ENCODE results near the gene ZNF491.
"Not testable (repeated sequence)": the region's sequence is repeated elsewhere in the genome, so short reads cannot be mapped to it uniquely, and the experiment has no call there.

Gene ZNF491

GRCh38 chr19:11807099-11807380 lies 8.7 kb downstream of the ZNF491 start:
- DNase-seq = no peak

- DNase-seq = no peak
These were observed 15.3 kb downstream of the ZNF491 start for GRCh38 chr19:11813703-11814028.

DNA sequence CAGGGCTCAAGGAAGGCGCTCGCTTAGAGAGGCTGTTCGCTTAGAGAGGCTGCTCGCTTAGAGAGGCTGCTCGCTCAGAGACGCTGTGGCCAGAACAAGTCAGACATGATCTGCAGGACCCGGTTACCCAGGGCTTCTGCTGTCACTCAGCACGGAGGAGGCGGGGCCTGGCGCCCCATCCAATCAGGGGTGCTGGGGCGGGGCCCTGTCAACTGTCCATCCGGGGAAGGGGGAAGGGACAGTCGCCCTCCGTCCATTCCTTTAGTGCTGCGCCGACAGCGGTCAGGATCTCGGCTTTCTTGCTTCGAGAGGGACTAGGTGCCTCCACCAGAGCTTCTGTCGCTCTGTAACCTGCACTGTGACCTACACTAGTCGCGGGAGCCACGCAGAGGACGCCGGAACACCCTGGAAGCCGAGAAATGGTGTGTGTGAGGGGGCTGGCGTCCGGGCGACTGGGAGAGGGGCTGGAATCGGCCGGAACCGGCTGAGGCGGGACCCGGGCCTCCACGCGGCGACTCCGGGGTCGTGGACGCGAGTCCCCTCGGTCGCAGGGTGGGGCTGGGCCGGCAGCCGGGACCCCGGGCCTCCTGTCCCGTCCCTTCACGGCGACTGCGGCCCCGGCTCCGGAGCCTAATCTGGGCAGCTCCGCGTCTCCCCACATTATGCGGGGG lies 15.8 kb downstream of the ZNF491 start, which contains the start of gene ZNF440:
Gene ZNF440 (plus strand): TSS at position 245 of the 671 bp plus-strand sequence. CDS start 175 bp downstream, at position 420.
- DNase-seq = peak; percentile 97

- DNase-seq = peak; percentile 65
These were observed 16.3 kb downstream of the ZNF491 start for GRCh38 chr19:11814700-11815035.

DNA sequence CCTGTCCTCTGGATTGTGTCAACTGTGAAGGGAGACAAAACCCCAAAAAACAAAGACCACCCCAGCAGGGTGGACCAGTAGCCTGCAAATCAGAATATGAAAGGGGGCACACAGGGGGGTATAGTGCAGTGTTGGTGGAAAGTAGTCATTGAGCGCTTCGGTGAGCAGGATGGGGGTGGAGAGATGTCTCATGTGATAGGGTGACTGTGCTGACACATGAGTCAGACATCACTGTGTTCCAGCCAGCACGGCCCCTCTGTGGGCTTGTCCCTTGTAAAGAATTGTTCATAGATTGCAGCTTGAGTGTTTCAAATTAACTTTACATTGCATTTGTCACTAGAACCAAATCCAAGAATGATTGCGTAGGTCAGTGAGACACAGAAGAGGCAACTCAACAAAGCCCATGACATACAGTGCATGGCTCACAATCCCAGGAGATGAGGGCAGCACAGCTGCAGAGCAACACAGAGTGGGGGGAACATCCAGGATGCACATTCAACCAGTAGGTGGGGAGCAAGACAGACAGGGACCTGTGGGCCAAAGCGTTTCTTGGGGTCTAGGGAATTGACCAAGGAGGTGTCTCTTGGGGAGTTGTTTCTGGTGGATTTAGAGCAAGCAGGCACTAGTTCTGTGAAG lies 23.3 kb downstream of the ZNF491 start:
- no peak for DNase-seq

DNA sequence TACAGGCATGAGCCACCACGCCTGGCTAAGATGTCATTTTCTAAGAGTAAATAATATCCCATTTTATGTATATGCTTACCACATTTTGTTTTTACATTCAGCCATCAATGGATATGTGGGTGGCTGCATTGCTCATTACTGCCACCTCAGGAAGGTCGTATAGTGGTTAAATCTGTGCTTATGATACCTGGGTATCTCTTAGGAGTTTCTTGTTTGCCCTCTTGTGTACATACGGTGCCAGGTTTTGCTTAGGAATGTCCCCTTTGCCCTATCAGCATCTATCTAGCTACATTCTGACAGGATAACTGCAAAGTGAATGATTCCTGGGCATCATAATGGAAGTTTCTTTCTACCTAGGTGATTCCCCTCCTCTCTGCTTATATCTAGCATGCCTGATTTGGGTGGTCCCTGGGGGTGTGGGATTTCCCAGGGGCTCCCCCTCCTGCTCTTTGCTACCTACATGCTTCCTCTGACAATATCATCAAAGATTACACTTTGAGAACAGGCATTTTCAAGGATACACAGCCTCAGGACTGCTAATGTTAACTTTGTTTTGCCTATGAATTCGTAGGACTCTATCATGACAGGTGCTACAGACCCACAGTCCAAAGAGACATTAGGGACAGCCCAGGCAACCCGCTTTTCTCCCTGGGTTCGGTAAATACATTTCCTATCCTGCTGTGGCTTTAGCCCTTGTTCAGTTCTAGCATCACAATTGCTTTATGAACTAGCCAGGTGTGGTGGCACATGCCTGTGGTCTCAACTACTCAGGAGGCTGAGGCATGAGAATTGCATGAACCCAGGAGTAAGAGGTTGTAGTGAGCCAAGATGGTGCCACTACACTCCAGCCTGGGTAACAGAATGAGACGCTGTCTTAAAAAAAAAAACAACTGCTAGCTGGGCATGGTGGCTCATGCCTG lies 30.9 kb downstream of the ZNF491 start:
- DNase-seq = not testable (repeated sequence)

DNA sequence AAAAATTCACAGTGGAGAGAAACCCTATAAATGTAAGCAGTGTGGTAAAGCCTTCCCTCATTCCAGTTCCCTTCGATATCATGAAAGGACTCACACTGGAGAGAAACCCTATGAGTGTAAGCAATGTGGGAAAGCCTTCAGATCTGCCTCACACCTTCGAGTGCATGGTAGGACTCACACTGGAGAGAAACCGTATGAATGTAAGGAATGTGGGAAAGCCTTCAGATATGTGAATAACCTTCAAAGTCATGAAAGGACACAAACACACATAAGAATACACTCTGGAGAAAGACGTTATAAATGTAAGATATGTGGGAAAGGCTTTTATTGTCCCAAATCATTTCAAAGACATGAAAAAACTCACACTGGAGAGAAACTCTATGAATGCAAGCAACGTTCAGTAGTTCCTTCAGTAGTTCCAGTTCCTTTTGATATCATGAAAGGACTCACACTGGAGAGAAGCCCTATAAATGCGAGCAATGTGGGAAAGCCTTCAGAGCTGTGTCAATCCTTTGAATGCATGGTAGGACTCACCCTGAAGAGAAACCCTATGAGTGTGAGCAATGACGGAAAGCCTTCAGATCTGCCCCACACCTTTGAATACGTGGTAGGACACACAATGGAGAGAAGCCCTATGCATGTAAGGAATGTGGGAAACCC lies 34.1 kb downstream of the ZNF491 start:
- no peak for DNase-seq

DNA sequence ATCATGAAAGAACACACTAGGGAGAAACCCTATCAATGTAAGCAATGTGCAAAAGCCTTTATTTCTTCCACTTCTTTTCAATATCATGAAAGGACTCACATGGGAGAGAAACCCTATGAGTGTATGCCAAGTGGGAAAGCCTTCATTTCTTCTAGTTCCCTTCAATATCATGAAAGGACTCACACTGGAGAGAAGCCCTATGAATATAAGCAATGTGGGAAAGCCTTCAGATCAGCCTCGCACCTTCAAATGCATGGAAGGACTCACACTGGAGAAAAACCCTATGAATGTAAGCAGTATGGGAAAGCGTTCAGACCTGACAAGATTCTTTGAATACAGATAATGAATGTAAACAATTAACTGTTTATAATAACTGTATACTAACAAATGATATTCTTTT lies 35.2 kb downstream of the ZNF491 start:
- no peak for DNase-seq

DNA sequence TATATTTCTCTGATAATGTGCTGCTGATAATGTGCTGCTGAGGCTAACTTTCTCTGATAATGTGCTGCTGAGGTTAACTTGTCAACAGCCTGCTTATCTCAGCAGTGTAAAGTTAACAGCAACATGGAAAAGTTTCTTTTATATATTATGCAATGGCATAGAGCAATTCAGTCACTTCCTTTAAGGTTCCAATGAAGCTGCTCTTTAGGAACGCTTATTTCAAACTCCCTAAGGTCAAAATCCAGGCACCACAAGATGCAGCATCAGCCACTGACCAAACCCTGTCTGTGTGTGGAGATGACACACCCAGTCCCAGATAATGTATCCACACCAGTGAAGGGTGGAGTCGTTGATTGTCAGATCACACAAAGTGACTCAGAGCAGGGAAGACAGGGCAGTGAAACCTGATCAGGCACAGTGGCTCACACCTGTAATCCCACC lies 37.3 kb downstream of the ZNF491 start:
- DNase-seq = peak; percentile 36

DNA sequence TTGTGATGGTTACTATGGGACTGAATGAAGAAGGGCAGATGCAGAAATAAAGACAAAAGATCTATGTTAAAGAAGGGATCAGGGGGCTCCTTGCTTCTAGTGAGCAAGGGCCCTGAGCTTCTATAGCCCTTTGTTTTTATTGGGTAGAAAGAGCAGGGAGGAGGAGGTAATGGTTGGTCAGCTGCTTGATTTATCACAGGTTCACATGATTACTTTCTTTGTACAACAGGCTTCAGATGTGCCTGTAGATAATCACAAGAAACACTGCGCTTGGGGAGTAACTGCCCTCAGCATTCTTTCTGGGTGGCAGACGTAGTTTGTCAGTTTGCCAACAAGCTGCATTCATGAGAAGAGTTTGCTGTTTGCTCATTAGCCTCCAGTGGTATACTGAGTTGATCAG lies 45.4 kb downstream of the ZNF491 start:
- peak; percentile 52 for DNase-seq

- DNase-seq = not testable (repeated sequence)
These were observed 49.3 kb downstream of the ZNF491 start for GRCh38 chr19:11847615-11848014.

GRCh38 chr19:11848200-11848593 lies 49.9 kb downstream of the ZNF491 start:
- no peak for DNase-seq

DNA sequence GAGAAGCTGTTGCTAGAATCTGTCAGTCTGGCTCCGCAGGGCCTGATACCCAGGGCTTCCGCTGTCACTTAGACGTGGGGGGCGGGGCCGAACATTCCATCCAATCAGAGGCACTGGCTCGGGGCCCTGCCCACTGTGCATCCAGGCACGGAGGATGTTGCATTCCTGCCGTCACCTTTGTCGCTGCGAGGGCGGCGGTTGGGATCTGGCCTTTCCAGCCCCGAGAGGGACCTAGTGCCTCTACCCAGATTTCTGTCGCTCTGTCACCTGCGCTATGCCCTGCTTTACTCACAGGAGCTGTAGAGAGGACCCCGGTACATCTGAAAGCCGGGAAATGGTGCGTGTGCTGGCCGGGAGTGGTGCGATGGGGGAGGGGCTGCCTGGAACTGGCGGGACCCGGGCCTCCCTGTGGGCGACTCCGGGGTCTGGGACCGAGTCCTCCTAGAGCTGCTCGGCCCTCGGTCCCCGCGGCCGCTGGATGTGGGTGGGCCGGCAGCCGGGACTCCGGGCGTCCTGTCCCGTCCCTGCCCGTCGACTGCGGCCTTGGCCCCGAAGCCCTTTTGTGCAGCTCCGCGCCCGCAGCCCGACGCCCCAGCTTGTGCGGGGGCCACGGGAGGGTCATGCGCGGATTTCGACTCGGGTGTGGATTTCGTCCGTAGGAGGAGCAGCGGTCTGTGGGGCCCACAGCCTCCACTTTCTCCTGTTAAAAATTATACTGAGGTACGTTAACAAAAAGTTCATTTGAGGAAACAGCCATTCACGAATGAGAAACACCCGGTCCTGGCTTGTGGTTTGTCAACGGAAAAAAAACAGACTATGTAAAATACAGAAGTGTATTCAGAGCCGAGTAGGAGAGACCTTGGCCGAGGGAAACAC lies 50.5 kb downstream of the ZNF491 start, which contains the start of gene ZNF439:
Gene ZNF439 (plus strand): TSS at position 133 of the 876 bp plus-strand sequence. CDS start 142 bp downstream, at position 275.
- peak; percentile 88 for DNase-seq

- DNase-seq = not testable (repeated sequence)
These were observed 52.0 kb downstream of the ZNF491 start for GRCh38 chr19:11850289-11850688.

DNA sequence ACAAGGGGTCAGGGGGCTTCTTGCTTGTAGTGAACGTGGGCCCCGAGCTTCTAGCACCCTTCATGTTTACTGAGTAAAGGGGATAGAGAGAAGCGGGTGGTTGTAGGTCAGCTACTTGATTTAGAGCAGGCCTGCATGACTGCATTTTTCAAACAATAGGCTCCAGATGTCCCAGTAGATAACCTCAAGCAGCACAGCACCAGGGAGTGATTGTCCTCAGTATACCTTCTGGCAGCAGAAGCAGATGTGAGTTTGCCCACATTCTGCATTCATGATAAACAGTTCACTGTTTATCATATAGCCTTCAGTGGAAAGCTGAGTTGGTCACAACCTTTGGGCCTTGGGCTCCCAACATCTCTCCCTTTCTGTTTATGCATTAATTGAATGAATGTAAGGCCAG lies 55.0 kb downstream of the ZNF491 start:
- DNase-seq = no peak

DNA sequence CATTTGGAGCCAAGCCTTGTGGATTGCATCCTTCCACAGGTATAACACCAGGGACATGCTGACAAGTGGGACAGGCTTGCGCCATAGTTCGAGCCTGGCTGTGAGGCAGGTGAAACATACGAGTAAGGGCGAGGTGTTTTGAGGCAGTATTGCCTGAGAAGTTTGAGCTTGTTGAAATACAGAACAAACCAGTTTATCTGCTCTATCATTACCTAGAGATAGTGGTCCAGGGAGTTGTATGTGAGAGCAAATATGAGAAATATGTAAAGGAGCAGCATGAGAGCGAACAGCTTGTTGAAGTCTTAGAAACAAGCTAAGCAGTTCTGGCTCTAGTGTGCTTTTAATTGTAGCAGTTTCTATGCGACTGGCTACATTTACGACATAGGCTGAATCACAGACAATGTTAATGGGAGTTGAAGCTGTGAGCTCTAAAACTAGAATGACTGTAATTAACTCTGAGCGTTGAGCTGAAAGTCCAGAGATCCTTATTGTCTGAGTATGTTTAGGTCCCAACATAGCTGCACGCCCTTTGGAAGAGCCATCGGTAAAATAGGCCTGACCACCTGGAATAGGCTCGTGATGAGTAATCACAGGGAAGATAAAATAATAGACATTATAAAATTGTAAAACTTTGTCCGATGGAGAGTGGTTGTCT lies 58.4 kb downstream of the ZNF491 start:
- no peak for DNase-seq

All from hematopoietic multipotent progenitor cell treated with erythropoietin and hydrocortisone succinate and interleukin-3 and kit ligand, for 6 days (in vitro differentiated cells).